Stomach (tissue), 4 donors: ENCODE measurements around the gene PIP5K1B.

ENCODE experiments used
- POLR2A ChIP-seq, 4 donors: fragments of 450-650 bp; IDR thresholded peaks; one replicate each; pipeline ENCODE4 v1.6.1; 2016; ENCODE audit warnings: antibody characterized with exemption in 4 of 4, control low read depth in 2 of 4, mild to moderate bottlenecking in 1 of 4, moderate library complexity in 1 of 4
- POLR2AphosphoS5 ChIP-seq, 3 donors: sonication (generic); formaldehyde crosslinking; IDR thresholded peaks; one replicate each; pipeline ENCODE4 v1.6.1; 2016; ENCODE audit warnings: antibody characterized with exemption in 3 of 3

DNA sequence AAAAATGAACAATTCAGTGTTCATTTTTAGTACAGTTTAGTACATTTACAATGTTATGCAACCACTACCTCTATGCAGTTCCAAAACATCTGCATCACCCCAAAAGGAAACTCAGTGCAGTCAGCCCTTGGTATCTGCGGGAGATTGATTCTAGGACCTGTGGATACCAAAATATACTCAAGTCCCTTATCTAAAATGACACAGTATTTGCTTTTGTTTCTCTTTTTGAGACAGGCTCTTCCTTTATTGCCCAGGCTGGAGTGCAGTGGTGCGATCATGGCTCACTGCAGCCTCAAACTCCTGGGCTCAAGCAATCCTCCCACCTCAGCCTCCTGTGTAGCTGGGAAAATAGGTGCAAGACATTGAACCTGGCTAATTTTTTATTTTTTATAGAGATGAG lies 114.0 kb downstream of the PIP5K1B start:
- TF ChIP-seq POLR2AphosphoS5 (IDR thresholded peaks at IDR 0.05) (no peak), POLR2A (IDR thresholded peaks at IDR 0.05) (no peak)
